SIG-M5 treated with dmso at 0.1 percent for 504 hours (cell line): ENCODE results near the gene PRKAG2.
A peak's percentile ranks its signal among the peaks of the same experiment; 100 is the strongest.

Source experiments
- DNase-seq: peaks from one replicate; lab custom pipeline; 2025; ENCODE audit not compliant: unreplicated experiment; lab: John Stamatoyannopoulos, UW

PRKAG2 gene

GRCh38 chr7:151631953-151632749, 244.8 kb downstream of the PRKAG2 start:
- peak; percentile 78 for DNase-seq

DNA sequence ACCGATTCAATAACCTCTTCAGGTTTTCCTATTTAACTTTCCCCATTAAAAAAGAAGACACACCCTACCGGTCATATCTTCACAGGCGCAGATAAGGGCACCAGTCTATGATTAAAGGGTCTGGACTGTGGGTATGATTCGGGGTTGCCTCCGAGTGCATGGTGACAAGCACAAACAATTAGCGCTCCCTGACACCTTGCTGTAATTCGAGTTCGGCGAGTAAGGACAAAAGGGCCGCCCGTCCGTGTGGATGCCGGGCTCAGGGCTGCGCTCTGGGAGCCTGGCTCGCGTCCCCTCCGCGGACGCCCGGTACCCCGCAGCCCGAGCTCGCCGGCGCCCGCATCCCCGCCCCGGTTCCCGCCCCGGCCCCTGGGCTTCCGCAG, 245.4 kb downstream of the PRKAG2 start:
- peak; percentile 27 for DNase-seq

DNA sequence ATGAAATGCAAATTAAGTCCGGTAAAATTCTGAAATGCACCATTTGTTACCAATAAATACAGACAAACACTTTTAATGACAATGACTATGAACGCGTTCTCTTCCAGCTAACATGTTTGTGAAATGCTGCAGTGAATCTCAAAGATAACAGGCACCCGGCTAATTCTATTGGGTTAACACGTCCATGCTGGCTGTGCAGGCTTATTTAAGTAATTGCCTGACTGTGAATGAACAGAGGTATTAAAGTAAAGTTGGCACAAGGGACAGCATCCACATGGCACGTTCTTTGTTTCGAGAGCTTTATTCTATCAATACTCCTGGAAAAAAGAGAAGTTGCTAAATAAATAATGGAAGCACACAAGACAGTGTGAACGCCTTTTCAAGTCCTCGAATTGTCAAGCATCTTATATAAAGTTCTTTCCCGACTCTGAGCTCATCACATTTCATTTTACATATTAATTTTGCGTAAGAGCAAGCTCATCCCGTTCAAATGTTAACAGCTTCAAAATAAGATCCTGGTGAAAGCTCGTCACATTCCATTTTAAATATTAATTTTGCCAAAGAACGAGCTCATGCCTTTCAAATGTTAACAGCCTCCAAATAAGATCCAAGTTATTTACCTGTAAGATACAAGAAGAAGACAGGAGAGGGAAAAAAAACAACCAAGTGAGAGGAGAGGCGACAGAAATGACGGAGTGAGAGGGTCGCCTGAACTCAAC, 245.9 kb downstream of the PRKAG2 start:
- no peak for DNase-seq

DNA sequence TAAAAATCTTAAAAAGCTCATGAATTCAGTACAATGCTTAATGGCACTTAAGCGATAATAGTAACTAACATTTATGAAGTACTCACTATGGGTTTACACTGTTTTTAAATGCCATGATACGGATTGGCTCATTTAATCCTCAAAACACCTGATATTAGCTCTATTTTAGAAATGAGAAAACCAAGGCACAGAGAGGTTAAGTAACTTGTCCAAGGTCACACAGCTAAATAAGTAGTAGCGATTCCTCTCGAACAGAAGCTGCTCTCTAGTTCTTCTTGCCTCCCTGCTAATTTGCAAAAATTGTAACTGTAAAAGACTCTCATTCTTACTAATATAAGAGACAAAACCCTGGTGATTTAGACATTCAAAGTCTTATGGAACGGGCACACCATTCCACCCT, 246.6 kb downstream of the PRKAG2 start:
- DNase-seq: no peak

- no peak for DNase-seq
These were observed 247.1 kb downstream of the PRKAG2 start for GRCh38 chr7:151629713-151630272.

DNA sequence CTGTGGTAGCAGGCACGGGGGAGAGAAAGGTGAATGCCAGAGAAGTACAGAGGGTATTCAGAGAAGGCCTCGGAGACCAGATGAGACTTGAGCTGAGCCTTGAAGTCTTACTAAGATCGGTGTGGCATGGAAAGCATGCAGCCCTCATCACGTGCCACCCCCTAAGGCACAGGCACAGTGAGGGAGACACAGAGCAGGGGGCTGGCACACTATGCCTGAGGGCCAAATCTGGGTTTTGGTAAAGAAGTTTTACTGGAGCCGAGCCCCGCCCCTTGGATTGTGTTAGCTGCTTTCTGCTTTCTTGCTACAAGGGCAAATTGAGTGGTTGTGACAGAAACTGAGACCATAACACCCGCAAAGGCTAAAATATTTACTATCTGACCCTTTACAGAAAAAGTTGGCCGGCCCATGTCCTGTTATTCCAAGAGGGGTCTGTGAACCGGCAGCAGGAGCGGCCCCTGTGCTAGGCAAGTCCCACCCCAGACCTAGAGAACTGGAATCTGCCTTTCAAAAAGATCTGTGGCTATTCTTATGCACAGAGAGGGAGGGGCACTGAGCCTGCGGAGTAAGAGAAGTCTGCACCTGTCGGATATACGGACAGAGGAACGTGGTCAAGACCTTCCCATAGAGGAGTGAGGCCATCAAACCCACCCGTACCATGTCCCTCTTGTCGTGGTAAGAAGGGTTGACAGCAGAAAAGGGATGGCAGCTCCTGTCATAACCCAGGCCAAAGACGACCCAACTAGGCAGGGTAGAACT, 247.9 kb downstream of the PRKAG2 start:
- no peak for DNase-seq

- DNase-seq: peak; percentile 4
These were observed 250.3 kb downstream of the PRKAG2 start for GRCh38 chr7:151626422-151627115.

DNA sequence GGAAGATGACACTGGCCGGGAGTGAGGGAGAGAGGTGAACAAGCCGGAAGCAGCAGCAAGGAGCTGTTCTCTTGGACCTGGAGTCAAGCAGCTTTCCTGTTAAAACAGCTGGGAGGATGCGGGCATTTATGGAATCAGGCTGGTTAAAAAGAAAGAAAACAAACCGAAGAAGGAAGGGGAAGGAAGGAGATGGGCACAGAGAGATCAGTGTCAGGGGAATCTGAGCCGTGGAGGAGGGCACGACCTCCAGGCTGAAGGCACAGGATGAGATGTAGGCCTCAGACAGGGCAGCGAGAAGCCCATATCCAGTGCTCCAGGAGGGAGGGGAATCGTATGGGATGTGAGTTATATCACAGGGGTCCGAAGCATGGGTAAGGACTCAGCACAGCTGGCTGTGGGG, 251.3 kb downstream of the PRKAG2 start:
- DNase-seq: no peak

DNA sequence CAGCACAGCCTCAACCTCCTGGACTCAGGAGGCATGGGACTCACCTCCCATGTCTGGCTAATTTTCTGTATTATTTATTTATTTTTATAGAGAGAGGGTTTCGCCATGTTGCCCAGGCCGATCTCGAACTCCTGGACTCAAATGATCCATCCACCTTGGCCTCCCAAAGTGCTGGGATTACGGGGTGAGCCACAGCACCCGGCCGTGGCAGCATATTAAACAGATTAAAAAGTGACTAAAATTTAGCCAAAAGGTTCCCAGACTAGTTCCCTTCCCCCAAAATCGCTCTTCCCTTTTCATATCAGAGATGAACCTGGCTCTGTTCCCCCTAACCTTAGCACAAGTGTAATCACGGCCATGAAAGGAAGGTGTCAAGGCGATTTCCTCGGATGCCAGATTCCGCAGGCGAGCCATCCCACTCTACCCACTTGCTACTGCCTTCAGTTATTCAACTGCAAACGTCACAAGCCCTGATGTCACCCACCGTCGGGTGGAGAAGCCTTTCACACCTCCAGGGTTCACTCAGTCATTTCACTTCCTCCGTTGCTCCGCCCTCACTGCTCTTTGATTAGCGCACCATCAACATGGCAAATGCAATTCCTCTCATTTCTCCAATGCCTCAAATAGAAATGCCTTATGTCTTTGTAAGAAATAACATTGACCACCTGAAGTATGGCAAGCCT, 252.5 kb downstream of the PRKAG2 start:
- no peak for DNase-seq

DNA sequence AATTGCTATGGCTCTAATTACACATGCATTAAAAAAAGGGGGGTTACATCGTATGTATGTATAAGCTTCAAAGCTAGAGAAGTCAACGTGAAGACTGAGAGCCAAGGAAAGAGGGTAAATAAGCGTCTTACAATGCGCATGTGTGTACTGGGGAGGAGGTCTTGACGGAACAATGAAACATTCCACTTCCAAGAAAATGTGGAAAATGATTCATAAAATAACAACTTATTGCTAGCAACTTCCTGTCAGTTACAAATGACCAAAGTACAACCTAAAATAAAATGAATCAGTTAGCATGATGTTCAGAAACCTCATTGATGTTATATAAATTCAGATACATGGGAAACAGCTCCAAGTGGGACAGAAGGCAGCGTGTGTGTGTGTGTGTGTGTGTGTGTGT, 253.1 kb downstream of the PRKAG2 start:
- no peak for DNase-seq

DNA sequence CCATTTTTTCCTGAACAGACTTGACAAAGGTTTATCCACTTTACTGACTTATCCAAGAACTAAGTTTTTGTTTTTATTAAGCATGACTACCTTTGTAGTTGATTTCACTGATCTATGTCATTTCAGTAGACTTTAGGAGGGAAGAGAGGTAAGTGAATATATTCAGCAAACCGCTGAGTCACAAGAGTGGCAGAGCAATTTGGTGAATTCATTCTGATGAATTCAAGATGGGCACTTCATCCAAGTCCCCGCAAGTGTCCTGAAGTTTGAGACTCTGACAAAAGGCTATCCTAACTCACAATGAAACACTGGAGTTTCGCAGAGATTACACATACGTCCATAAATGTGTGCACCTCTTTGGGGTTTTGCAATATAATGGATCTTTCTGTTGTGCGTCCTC, 255.0 kb downstream of the PRKAG2 start:
- no peak for DNase-seq

GRCh38 chr7:151616443-151617213, 260.3 kb downstream of the PRKAG2 start:
- no peak for DNase-seq

- no peak for DNase-seq
These were observed 261.1 kb downstream of the PRKAG2 start for GRCh38 chr7:151615784-151616183.

DNA sequence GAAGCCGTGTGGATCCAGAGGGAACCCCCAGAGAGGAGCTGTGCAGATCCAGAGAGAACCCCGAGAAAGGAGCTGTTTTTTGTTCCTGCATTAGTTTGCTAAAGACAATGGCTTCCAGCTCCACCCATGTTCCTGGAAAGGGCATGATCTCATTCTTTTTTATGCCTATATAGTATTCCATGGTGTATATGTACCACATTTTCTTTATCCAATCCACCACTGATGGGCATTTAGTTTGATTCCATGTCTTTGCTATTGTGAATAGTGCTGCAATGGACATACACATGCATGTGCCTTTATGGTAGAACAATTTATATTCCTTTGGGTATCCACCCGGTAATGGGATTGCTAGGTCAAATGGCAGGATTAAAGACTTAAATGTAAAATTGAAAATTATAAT, 261.9 kb downstream of the PRKAG2 start:
- no peak for DNase-seq

DNA sequence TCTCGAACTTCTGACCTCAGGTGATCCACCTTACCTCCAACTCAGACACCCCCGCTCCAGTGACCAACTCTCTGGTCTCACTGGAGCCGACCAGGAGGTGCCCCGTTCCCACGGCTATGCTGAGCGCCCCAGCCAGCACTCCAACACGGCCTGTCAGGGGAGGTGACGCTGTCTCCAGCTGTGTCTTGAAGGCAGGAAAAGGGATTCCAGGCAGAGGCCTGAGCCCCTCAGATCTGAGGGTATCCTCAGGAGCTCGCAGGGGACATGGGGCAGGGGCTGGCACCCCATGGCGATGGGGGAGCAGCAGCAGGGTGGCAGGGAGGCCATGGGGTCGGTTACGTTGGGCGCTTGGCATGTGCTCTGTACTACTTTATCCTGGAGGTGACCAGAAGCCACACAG, 262.9 kb downstream of the PRKAG2 start:
- DNase-seq: no peak

- DNase-seq: no peak
These were observed 265.0 kb downstream of the PRKAG2 start for GRCh38 chr7:151611878-151612277.

- DNase-seq: no peak
These were observed 265.9 kb downstream of the PRKAG2 start for GRCh38 chr7:151611041-151611440.

DNA sequence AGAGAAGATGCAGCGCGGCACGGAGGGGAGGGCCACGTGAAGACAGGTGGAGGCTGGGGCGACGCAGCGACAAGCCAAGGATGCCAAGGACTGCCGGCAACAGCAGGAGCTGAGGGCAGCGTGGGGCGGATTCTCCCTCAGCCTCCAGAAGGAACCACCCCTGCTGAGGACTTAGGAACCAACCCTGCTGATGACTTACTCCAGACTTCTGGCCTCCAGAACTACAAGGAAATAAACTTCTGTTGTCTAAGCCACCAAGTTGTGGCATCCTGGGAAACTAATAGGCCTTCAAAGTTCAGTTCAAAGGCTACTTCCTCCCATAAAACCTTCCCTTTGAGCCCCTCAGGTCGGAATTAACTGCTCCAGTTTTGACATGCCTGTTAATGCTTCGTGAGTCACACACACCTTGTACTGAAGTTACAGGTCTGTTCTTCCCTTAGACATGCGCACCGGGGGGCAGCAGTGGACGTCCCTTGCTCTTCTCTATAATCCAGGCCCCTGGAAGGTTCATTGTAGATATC, 268.8 kb downstream of the PRKAG2 start:
- DNase-seq: no peak

DNA sequence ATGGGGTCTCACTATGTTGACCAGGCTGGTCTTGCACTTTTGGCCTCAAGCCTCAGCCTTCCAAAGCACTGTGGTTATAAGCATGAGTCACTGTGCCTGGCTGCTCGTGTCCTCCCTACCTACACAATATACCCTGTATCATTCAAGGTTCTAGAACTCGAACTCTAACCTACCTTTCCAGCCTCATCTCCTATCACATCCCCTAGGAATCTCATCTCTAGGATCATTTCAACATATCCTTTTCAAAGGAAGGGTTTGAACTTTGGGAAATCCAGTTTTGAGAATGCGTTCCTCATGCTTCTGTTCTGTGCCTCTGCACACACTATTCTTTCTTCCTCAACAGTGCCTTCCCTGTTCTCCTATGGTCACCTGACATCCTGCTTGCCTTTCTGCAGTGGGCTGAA, 269.4 kb downstream of the PRKAG2 start:
- no peak for DNase-seq
